ENCODE results near the gene RINT1.
"Not testable (repeated sequence)": the region's sequence is repeated elsewhere in the genome, so short reads cannot be mapped to it uniquely, and the experiment has no call there.

The RINT1 gene

DNA sequence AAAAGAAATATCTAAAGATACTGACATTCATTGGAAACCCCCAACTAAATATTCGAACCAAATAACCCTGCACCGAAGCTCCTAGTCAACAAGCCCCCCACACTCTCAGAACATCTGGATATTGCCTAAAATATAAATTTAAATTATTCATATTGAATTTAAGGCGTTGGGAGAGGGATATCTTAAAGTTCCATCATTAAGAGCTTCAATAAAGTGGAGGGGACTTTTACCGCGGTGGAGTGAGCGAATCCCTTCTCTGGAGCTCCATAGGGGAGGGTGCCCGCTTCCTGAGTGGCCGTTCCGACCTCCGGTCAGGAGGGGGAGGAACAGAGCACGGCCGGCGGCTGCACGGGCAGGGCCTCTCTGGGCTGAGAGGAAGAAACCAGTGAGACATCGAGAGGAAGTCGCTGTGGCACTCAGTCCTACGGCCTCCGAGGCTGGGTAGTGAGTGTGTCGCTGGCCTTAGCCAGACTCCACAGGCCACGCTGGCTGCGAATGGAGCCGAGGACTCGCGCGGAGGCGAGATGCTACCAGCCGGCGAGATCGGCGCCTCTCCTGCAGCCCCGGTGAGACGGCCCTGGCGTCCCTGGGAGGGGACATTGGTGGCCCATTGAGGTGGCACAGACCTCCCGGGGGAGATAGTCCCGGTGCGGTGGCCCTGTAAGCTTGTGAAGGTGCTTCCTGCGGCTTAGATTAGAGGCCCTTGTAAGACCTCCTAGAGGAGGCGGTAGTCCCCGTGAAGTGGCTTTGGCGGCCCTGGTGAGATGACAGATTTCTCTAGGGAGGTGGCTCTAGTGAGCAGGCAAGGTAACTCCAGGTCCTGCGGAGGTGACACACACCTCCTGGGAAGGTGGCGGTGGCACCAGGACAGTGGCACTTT lies at the start of gene RINT1:
Gene RINT1, plus strand, starts transcription at position 410 of the 880 bp plus-strand sequence. Its CDS starts 115 bp downstream, at position 525.
- DNase-seq, result peak; percentile 62 to 84 (median 77)

DNA sequence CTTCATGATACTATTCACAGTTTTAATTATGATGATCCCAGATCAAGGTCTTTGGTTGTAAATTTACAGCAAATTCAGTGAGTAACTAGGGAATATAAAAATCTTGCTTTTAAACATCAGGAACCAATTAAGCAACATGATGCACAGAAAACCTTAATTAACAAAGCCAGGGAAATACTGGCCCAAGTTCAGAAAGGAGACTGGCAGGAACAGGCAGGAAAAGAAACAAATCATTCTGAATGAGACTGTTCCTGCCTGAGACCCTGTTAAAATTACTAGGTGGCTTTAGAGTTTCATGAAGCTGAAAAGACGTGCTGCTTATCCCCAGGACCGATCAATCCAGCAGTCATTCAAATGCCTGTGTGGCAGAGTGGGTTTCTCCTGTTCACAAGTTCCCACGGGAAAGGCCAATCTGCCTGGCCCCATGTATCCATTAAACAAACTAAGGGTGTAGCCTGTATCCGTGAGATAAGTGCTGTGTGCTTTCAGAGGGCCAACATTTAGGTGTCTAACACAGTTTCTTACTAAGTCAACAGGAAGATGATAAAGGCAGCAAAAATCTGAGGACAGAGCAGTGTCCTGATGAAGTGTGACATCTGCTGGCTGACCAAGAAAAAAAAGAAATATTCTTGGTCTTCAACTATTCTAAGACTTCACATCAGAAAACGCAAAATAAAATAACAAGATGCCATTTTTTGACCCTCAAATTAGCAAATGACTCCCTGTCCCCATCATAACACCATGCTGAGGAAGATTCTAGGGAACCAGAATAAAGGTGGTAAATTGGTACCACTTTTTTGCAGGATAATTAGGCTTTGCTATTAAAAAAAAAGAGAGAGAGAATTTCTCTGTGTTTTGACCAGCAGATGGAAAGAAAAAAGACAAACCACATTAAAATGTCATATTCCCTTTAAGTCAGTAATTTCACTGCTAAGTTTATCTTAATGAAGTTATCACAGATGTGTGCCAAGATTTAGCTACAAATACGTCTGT lies 44.1 kb upstream of the RINT1 start:
- peak in 2 of 6 experiments; percentile 10 to 19 for DNase-seq

DNA sequence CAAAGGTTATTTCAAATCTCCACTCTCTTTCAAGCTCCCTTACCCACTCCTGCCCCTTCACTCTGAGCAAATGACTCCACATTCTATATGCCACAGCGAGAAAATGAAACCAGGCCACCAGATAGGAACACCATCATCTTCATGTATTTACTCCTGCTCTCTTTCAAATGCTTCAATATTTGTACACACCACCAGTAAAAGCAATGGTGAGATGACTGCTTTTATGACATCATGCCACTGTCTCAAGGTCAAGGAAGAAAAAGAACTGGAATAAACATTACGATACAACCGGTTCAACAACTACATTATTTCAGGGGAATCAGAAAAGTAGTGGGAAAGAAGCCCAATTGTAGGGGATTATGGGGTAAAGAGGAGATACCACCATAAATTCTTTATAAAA lies 42.6 kb upstream of the RINT1 start:
- DNase-seq, result no peak

DNA sequence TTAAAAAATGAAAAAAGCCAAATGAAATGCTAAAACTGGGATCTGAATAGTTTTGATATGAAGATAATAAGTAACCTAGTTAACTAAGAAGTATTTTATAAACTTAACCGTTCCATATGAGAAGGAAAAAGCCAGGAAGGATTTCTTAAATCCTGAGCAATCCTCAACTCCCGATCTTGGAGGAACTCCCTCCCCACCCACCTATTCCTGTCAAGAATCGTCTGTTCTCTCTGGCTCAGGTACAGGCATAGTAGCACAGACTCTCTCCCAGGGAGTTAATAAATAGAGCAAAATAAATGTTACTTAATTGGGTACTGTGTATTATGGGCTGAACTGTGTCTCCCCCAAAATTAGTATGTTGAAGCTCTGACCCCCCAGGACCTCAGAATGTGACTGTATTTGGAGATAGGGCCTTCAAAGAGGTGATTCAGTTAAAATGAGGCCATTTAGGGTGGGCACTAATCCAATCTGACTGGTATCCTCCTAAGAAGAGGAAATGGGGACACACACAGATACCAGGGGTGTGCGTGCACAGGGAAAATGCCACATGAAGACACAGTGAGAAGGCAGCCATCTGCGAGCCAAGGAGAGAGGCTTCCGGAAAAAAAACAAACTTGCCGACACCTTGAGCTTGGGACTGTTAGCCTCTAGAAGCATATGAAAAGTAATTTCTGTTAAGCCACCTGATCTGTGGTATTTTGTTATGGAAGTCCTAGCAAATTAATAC lies 38.6 kb upstream of the RINT1 start:
- no peak for DNase-seq

DNA sequence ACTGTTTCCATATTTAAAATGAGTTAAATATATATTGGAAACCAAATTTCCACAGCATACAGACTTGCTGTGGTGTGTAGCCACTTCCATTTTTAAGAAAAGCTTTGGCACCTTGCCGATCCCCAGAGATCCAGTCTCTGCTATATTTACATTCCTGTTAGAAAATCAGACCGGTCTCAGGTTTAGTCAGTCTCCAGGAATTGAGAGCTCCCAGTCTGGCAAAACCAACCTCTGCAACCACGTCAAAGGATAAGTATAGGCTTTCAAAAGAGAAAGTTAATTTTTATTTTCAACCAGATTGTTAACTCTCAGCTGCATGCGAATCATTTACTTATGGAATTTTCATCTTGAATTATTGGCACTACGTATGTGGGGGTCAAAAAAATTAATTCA lies 38.1 kb upstream of the RINT1 start:
- DNase-seq, result no peak

DNA sequence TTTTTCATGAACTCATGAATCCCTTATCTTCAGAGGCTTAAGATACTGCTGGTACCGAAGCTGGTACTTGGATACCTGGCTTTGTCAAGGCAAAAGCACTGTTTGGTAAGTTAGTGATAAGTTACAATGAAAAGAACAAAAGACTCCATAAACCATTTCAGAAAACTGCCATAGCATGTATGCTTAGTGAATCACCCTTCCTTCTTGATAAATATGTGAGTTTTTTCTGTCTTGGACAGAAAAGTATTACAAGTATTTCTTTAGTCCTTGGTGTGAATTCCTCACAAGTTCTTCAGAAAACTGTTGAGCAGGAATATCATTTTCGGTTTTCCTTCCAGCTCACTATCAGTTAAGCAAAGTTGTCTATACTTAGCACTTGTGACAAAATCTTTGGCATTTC lies 35.5 kb upstream of the RINT1 start:
- no peak for DNase-seq

DNA sequence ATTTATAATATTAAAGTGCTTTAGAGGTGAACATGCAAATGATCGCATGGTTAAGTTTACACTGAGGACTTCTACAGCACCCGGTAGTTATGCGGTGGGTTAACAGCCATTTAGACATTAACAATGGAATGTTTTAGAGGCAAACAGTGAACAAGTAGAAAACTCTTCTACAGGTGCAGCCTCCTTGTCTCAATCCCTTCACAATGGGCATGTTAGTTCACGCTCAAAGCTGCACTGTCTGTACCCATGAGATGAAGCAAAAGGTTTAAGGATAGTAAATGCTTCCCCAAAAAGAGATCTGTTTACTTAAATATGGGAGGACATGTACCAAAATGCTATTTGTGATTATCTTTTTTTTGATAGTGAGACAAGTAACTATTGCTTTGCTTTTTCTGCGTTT lies 35.0 kb upstream of the RINT1 start:
- DNase-seq, result no peak

DNA sequence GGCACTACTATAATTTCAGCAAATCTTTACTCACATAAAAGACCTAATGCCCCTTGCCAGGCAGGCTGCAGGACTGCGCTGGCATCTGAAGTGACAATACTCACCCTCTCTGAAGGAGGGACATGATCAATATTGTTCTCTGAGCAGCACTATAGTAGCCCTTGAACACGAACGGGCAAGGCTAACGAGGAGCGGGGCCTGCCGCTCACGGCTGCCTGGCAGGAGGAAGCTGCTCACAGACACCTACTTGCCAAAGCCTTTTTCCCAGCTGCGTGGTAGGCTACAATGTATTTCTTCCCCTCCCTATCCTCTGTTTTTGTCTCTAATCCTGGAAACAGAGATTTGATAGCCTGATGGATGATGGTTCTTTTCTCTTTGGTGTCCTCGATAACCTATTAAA lies 29.8 kb upstream of the RINT1 start:
- no peak for DNase-seq

DNA sequence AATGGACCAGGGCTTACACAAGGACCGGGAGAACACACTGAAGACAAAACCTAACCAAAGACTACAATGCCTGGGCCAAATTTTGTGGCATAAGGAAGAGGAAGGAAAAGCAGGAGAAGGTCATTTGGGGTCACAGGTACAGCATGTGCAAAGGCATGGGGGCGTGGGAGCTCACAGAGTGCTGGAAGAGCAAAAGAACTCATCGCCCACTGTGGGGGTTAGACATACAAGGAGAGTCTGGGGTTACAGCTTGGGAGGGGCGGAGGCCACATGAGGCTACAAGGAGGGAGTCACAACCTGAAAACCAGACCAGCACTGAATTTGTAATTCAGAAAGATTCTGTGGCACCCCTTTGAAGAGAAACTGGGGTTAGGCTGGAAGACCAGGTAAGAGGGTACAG lies 19.6 kb upstream of the RINT1 start:
- DNase-seq, result no peak

DNA sequence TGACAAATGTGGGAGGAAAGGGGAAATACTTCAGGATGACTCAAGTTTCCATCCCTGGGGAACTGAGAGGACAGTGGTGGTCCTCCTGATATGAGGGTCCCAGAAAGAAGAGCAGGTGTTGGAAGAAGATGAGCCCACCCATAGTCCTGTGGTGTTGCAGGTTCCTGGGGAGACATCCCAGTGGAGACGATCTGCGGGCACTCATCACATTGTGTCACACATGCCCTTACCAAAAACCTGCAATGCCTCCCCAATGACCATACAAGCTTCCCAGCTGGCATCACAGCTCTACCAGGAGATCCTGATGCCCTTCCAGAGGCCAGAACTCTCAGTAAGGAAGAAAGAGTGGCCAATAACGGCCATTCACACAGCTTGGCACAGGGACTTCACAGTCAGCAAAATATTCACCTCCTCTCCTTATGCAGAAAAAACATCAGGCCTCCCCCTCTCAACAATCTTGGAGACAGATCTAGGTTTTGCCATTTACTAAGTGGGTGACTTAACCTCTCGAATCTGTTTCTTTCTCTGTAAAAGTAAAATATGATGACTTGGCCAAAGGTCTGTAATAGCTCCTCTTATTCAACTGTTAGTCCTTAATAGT lies 19.0 kb upstream of the RINT1 start:
- no peak for DNase-seq

DNA sequence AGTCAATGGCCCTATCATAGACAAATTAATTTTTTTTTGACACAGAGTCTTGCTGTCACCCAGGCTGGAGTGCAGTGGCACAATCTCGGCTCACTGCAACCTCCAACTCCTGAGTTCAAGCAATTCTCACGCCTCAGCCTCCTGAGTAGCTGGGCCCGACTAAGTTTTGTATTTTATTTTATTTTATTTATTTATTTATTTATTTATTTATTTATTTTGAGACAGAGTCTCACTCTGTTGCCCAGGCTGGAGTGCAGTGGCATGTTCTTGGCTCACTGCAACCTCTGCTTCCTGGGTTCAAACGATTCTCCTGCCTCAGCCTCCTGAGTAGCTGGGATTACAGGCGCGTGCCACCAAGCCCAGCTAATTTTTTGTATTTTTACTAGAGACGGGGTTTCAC lies 16.4 kb upstream of the RINT1 start:
- DNase-seq, result not testable (repeated sequence)

DNA sequence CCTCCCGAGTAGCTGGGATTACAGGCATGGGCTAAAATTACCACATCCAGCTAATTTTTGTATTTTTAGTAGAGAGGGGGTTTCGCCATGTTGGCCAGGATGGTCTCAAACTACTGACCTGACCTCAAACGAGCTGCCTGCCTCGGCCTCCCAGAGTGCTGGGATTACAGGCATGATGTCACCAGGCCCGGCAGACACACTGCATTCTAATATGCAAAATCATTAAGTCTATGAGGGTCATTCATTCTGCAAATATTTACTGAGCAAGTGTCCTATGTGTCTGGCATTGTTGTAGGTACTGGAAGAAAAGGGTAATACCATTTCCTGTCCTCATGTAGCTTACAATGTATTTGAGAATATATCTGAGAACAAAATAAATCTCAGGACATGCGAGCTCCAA lies 12.6 kb upstream of the RINT1 start:
- no peak for DNase-seq

DNA sequence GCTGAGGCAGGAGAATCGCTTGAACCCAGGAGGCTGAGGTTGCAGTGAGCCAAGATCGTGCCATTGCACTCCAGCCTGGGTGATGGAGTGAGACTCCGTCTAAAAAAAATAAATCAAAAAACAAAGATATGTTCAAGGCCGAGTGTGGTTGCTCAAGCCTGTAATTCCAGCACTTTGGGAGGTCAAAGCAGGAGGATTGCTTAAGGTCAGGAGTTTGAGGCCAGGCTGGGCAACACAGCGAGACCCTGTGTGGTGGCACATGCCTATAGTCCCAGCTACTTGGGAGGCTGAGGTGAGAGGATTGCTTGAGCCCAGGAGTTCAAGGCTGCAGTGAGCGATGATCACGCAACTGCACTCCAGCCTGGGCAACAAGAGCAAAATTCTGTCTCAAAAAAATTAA lies 11.4 kb upstream of the RINT1 start:
- DNase-seq, result not testable (repeated sequence)

DNA sequence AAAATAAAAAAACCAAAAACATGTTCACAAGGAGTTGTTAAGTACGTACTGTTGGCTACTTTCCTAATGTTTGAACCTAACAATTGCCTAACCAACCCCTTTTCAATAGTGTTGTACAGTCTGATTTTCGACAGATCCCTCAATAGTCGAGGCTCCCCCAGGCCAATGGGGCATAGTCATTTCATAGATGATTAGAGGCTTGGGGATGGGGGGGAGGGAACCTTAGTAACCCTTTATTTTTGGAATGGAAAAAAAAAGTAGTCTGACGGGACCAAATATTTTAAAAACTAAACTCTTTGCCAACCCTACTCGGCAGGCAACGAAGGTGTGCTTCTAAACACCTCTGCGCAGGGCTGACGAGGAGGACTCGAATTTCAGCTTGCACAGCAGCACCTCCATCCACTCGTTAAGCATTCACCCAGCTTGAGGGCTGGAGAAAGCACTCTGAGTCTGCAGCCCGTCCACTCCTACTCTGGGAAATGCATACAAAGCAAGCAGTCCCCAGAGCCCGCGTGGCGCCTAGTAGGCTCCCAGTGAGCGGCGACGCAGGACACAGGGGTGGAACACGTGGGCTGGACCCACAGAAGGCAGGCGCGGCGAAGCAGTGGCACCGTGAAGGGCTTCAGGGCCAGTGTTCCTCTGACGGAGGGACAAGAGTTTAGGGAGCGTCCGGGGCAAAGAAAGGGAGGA lies 10.8 kb upstream of the RINT1 start:
- DNase-seq, result peak in 3 of 6 experiments; percentile 22 to 29 (median 28)

DNA sequence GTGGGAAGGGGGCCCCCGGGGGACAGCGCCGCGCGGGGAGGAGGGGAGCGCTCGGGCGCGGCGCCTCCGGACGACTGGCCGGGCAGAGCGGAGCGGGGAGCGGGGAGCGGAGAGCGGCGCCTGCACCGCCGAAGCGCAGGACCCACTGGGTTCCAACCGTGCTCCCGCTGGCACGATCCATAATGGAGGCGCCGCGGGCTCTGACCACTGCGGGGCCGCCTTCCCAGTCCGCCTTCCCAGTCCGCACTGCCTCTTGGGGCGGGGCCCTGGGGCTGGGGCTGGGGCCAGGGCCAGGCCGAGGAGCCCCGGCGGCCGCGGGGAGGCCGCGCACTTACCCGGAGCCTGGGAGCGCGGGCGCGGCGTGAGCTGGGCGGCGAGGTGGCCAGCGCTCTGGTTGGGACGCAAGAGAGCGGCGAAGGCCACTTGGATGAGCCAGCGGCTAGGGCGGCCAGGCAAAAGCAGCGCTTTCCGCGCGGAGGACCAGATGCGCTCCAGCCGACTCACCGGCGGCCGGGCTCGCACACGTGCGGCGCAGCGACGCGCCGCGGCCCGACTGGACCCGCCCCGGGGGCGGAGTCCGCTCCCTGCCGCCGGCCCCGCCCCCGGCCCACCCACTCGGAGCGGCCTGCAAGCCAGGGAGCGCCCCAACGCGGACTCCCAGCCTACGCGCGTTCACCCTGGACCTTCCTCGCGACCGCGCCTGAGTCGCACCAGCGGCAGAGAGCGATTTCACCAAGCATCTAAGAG lies 10.1 kb upstream of the RINT1 start, which contains the start of gene PUS7:
Gene PUS7, minus strand, starts transcription at position 555 of the 747 bp plus-strand sequence. CDS start 13,759 bp downstream, outside the sequence.
- peak; percentile 48 to 81 (median 70) for DNase-seq

DNA sequence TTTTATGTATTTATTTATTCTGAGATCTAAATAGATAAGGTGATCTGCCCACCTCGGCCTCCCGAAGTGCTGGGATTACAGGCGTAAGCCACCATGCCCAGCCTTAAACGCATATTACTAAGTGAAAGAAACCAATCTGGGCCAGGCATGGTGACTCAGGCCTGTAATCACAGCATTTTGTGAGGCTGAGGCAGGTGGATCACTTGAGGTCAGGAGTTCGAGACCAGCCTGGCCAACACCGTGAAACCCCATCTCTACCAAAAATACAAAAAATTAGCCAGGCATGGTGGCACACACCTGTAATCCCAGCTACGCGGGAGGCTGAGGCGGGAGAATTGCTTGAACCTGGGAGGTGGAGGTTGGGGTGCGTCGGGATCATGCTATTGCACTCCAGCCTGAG lies 7.6 kb upstream of the RINT1 start:
- not testable (repeated sequence) for DNase-seq

DNA sequence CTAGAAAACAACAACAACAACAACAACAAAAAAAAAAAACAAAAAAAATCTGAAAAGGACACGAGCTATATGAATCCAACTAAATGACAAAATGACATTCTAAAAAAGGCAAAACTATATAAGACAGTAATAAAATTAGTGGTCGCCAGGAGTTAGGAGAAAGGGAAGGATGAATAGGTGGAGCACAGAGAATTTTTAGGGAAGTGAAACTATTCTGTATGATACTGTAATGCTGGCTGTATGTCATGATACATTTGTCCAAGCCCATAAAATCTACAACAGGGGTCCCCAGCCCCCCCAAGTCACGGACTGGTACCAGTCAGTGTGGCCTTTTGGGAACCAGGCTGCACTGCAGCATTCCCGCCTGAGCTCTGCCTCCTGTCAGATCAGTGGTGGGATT lies 7.2 kb upstream of the RINT1 start:
- DNase-seq, result no peak

DNA sequence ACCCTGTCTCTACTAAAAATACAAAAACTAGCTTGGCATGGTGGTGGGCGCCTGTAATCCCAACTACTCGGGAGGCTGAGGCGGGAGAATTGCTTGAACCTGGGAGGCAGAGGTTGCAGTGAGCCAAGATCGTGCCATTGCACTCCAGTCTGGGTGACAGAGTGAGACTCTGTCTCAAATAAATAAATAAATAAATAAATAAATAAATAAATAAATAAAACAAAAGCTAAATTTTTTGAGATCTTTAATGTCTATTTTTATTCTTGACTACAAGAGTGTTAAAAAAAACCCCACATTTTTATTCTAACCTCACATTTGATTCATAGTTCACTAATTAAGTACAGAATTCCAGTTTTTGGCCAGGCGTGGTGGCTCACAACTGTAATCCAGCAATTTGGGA lies 4.3 kb upstream of the RINT1 start:
- not testable (repeated sequence) for DNase-seq

DNA sequence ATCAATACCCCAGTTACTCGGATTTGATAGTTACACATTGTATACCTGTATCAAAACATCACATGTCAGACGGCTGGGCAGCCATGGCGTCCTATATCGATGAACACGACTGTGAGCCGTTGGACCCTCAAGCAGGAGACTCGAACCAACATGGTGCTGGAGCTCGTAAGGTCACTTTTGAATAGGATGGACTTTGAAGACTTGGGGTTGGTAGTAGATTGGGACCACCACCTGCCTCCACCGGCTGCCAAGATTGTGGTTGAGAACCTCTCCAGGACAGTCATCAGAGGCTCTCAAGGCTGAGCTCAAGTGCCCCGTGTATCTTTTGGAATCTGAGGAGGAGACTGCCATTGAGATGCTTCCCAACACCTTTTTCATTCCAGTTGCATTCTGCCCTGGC lies 1.9 kb upstream of the RINT1 start:
- DNase-seq, result no peak

DNA sequence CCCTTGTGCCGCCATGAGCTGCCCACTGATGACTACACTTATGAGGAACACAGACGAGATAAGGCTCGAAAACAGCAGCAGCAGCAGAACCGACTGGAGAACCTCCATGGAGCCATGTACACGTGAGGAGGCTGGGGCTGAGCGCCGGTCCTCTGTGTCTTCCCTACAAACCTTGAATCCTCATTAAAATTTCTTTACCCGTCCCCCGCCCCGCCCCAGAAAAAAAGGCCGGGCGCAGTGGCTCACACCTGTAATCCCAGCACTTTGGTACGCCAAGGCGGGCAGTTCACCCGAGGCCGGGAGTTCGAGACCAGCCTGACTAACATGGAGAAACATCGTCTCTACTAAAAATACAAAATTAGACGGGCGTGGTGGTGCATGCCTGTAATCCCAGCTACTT lies 1.5 kb upstream of the RINT1 start:
- no peak for DNase-seq
